SK-N-SH treated with all-trans-retinoic acid at 6 μM for 48 hours (cell line): ENCODE results near the gene FOSL2.

ENCODE experiments used
- OSR1 ChIP-seq: fragments of 250-450 bp; sonication (Bioruptor Pico); IDR thresholded peaks from 2 replicates; pipeline ENCODE4 v1.8.0; 2022; ENCODE audit warnings: moderate library complexity, mild to moderate bottlenecking, inconsistent platforms
- ZNF70 ChIP-seq: fragments of 450-650 bp; formaldehyde crosslinking; IDR thresholded peaks from 2 replicates; pipeline ENCODE4 v1.5.0; 2020; ENCODE audit warnings: mild to moderate bottlenecking, moderate library complexity

- TF ChIP-seq OSR1 (CRISPR knock-in tag) (no peak), ZNF70 (CRISPR knock-in tag) (no peak)
Measured at GRCh38 chr2:28391564-28392296, 928 bp upstream of the FOSL2 start.
